Airway epithelial cell (primary cell): ENCODE results near the gene FLRT3. TPM values are rescaled to one million over a fixed set of nuclear protein-coding genes. Genes with fewer than 3 reads are reported as not detected.

Experiments
- total RNA-seq: library from RNA; depleted of rRNA; stranded (reverse); fragments of >200 nt; gene quantifications from 2 replicates; pipeline ENCODE4 v1.2.3, GENCODE V29; 2015

Gene FLRT3
- 19.7 and 19.9 TPM in 2 replicates for total RNA-seq

GRCh38 chr20:14337400-14338171, at the start of gene FLRT3:
TSS of gene FLRT3 (minus strand) at chr20:14337612. CDS start at chr20:14327506, 10,106 bp downstream.

